GM18505 (cell line): ENCODE results near the gene CD48.

Experiments used
- ATAC-seq: cut with Tn5 transposase; IDR thresholded peaks from one replicate; pipeline ENCODE4 v1.9.1; 2021; ENCODE audit not compliant: unreplicated experiment
- POLR2A ChIP-seq: IDR thresholded peaks from 4 replicates; pipeline ENCODE4 v1.6.1; 2011; ENCODE audit warnings: borderline replicate concordance; ENCODE audit not compliant: insufficient read depth, insufficient read length; ENCODE audit errors: extremely low read depth

Gene CD48

GRCh38 chr1:160711602-160712311 is at the start of gene CD48:
TSS of gene CD48 (minus strand) at chr1:160711822. CDS start at chr1:160711763, 59 bp downstream.
- peak; percentile 34 for ATAC-seq

GRCh38 chr1:160761046-160761445 is 49.4 kb upstream of the CD48 start:
- TF ChIP-seq POLR2A = no peak
- no peak for ATAC-seq

More at GRCh38 chr1:160711602-160712311, at the start of gene CD48:
- peak; percentile 74 for TF ChIP-seq POLR2A

GRCh38 chr1:160759740-160760139 is 48.1 kb upstream of the CD48 start:
- ATAC-seq = no peak
- TF ChIP-seq POLR2A = no peak

- TF ChIP-seq POLR2A = no peak
- ATAC-seq = no peak
These were observed 46.9 kb upstream of the CD48 start for GRCh38 chr1:160758521-160758920.

- ATAC-seq = no peak
- TF ChIP-seq POLR2A = no peak
These were observed 45.2 kb upstream of the CD48 start for GRCh38 chr1:160756849-160757201.

- ATAC-seq = no peak
- peak; percentile 43 for TF ChIP-seq POLR2A
These were observed 44.6 kb upstream of the CD48 start for GRCh38 chr1:160755911-160756848.

GRCh38 chr1:160755461-160755860 is 43.8 kb upstream of the CD48 start:
- no peak for TF ChIP-seq POLR2A
- no peak for ATAC-seq

- no peak for ATAC-seq
- TF ChIP-seq POLR2A = no peak
These were observed 42.0 kb upstream of the CD48 start for GRCh38 chr1:160753594-160753993.

- TF ChIP-seq POLR2A = no peak
- no peak for ATAC-seq
These were observed 41.3 kb upstream of the CD48 start for GRCh38 chr1:160752924-160753323.

- no peak for ATAC-seq
- no peak for TF ChIP-seq POLR2A
These were observed 40.8 kb upstream of the CD48 start for GRCh38 chr1:160752406-160752805.

- TF ChIP-seq POLR2A = peak; percentile 32
- ATAC-seq = no peak
These were observed 39.0 kb upstream of the CD48 start for GRCh38 chr1:160750608-160751007.

GRCh38 chr1:160748878-160749269 is 37.3 kb upstream of the CD48 start:
- TF ChIP-seq POLR2A = peak; percentile 32
- no peak for ATAC-seq

GRCh38 chr1:160748181-160748877 is 36.7 kb upstream of the CD48 start:
- TF ChIP-seq POLR2A = no peak

More at GRCh38 chr1:160748181-160748877, 36.7 kb upstream of the CD48 start:
- no peak for ATAC-seq
